Measurements from ENCODE around the gene PADI3. TPM values are rescaled to one million over a fixed set of nuclear protein-coding genes. Genes with fewer than 3 reads are reported as not detected.

Gene PADI3
- total and polyA plus RNA-seq, 9 of the 15 experiments (the other 6 are each of a cell fraction or from before 2014, with no cell fraction given): not detected

GRCh38 chr1:17314491-17314971 is 65.6 kb downstream of the PADI3 start:
- Histone ChIP-seq H3K4me3 (no peak overlapping the region), H3K9me1 (ENCODE audit: control insufficient read depth, insufficient read depth, low read length) (no peaks in the 10 kb centered on the region), H2AFZ (ENCODE audit: low read depth, low read length) (no peak overlapping the region), H3K27me3 (ENCODE audit: control insufficient read depth in 2 of 2, insufficient read depth in 2 of 2, low read length in 2 of 2) (peaks cover 23 to 60% of the 10 kb centered on the region in 2 experiments; a peak in 4 of 5 replicates), H3K79me2 (ENCODE audit: control insufficient read depth, insufficient read depth, low read length) (no peaks in the 10 kb centered on the region), H3K9ac (ENCODE audit: insufficient read depth in 1 of 2, low read depth in 2 of 2, low read length in 2 of 2) (no peak overlapping the region), H3K4me1 (replicated peaks in 1 of 2; ENCODE audit: control insufficient read depth in 2 of 2, insufficient read depth in 2 of 2, low read length in 2 of 2) (peaks cover 0 to 6% of the 10 kb centered on the region in 2 experiments; a peak in 2 of 5 replicates), H3K9me3 (replicated peaks; ENCODE audit: control insufficient read depth, insufficient read depth, low read depth, low read length) (no peaks in the 10 kb centered on the region), H3K27ac (ENCODE audit: extremely low read depth, low read depth, low read length) (no peak overlapping the region), H3K36me3 (ENCODE audit: control insufficient read depth, insufficient read depth, low read length) (no peaks in the 10 kb centered on the region), H3K4me2 (ENCODE audit: insufficient read depth, low read length) (no peak overlapping the region), H4K20me1 (replicated peaks; ENCODE audit: control insufficient read depth, insufficient read depth, low read length) (peaks cover 11% of the 10 kb centered on the region; the same call in 1 of the 2 replicates)
- in situ Hi-C loops (cut with MboI) (no loop called here), intact Hi-C loops (cut with micrococcal nuclease) (no loop called here)
- BruUV-seq (replicated peaks): no TSS peak
- TF ChIP-seq BRCA1 (IDR thresholded peaks at IDR 0.05): no peak
- TF ChIP-seq BRCA1 (CRISPR knock-in tag; IDR thresholded peaks at IDR 0.05): 0 out of 2 replicates have a peak, but pooled peaks have one; percentile 36
- TF ChIP-seq, protein P1, sequence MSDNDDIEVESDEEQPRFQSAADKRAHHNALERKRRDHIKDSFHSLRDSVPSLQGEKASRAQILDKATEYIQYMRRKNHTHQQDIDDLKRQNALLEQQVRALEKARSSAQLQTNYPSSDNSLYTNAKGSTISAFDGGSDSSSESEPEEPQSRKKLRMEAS (CRISPR knock-in tag; IDR thresholded peaks at IDR 0.05): 0 out of 2 replicates have a peak, but pooled peaks have one; percentile 24
- TF ChIP-seq ESRRA (IDR thresholded peaks at IDR 0.05; ENCODE audit: borderline replicate concordance, low read depth): peak; percentile 93
- TF ChIP-seq PCBP2 (IDR thresholded peaks at IDR 0.05; ENCODE audit: low read depth, low read length, poor library complexity, severe bottlenecking): no peak
- ChIA-PET POLR2A (interaction anchor here (0.7 to 0.8 kb wide), 2 partner anchors 13 to 23 kb away, joined by 3 read pairs; no protein-coding TSS in a partner anchor), CTCF (ENCODE audit: low intra/inter-chr PET ratio) (no interaction called here)
- ATAC-seq: peak; percentile 22; the same call in 2 of the 3 replicates
- FAIRE-seq: no peak
- whole genome bisulfite sequencing (ENCODE audit: insufficient coverage, low coverage, missing lambda C conversion rate): 0% methylated on average over 9 of the region's 9 CpGs
- no peak for DNase-seq (ENCODE audit: extremely low read depth in 1 of 4, low spot score in 3 of 4)
